GM18861 (cell line): ENCODE data around the gene TMEM108.
A peak's percentile ranks its signal among the peaks of the same experiment; 100 is the strongest.

Source experiments
- ATAC-seq: cut with Tn5 transposase; IDR thresholded peaks from one replicate; pipeline ENCODE4 v1.9.1; 2021; ENCODE audit not compliant: unreplicated experiment

Gene TMEM108

DNA sequence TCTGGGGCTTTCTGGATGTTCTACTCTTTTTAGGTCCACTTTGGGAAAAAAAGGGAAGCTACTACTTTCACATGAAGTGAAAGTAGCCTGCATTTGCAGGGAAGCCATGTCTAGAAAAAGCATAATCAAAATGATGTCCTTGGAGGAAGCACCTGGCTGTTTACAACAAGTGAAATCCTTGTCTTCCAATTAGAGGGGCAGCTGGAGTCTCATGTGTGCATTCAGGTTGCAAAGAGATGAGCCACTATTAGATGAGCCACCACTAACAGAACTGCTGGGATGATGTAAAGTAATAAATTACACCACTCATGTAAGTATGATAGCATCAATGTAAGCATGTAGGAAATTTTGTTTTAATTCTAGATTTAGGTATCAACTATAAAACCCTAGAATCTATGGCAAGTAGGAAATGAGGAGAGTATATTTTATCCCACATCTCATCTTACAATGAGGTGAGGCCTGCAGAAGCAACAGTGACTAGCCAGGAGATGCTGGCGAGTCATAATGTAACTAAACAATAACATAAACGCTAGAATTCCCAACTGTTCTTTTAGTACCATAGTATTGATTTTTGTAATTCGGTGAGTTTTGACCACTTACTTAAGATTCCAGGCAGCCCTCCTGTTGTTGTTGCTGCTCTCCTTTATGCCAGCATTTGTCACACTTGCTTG is 75.9 kb downstream of the TMEM108 start:
- no peak for ATAC-seq

GRCh38 chr3:133115176-133115575 is 77.0 kb downstream of the TMEM108 start:
- ATAC-seq: no peak

DNA sequence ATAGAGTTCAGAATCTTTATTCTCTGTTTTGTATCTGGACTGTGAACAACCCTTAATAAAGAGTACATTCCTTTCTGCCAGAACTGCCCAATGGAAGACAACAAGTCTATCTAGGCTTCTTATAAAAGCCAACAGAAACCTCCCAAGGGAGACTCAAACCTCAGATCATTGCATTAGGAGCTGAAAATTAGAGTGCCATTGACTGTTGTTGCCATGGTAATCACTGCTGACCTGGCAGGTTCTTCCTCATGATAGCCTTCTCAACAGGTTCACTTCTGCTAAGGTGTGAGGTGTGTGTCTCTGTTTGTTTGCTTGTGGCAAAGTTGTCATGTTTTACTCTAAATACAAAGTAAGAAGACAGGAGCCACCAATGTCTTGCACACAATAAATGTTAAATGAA is 79.2 kb downstream of the TMEM108 start:
- no peak for ATAC-seq

- ATAC-seq: no peak
Observed at GRCh38 chr3:133119176-133119575, 81.0 kb downstream of the TMEM108 start.

DNA sequence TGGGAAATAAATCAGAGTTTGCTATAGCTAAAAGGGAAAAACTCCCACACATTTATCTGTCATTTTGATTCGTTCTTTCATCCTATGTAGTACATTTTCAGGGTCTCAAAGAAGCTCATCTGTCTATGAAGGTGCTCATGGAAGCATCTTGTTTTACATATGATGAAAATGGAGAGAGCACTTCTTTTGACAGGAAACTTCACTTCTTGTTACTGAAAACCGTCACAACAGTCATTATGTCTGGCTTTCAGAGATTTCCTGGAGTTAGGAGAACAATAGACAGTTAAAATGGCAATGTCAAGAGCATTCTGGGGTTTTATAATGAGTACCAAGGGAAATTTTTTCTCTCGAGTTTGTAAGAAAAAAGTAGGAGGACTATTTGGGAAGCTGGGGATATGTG is 83.3 kb downstream of the TMEM108 start:
- no peak for ATAC-seq

- ATAC-seq: no peak
Observed at GRCh38 chr3:133123636-133124035, 85.4 kb downstream of the TMEM108 start.

- ATAC-seq: no peak
Observed at GRCh38 chr3:133124511-133124910, 86.3 kb downstream of the TMEM108 start.

DNA sequence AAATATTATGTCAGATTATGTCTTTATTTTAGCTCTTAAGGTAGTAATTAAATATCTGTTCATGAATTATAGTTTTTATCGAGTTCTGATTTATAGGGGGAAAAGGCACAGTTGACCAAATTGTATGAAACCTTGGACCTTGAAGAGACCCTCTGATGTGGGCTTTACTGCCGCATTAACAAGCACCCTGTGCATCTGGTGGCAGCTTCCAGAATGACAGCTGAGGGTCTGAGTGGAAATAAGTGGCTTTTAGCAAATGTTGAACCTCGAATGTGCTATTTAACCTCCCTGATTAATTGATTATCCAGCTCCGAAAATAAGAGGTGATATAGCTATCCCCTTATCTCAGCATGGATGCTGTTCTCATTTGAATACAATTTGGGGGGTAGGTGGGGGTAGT is 87.0 kb downstream of the TMEM108 start:
- no peak for ATAC-seq

DNA sequence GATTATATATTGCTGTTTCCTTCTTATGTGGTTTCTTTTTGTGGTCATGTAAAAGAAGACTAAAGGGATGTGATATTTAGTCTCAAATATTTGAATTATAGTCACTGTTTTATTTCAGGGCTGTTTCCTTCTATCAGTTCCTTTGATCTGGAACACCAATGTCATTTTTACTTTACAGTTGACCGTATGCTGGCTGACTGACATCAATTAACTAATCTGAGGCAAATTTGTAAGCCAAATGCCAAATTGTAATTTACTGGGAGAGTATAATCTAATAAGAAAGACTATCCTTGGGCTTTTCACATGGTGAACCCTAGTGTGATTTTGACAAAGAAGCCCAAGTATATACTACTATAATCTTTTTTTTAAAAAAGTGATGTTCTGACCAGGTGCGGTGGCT is 87.6 kb downstream of the TMEM108 start:
- no peak for ATAC-seq

DNA sequence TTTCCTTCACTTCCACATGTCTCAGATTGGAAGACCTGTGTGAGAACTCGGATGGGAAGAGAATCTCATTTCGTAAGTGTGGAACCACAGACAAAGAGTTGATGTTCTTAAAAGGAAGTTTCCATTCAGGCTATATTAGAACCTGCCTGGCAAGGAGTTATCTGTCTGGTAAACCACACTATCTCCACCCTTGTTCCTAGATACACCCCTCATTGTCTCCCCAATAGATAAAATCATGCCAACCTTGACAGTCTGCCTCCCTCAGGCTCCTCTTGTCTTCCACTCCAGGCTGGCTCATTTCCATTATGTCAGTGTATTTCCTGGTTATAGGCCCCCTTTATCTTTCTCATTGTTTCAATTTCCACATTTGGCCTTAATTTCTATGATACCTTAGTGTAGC is 89.2 kb downstream of the TMEM108 start:
- no peak for ATAC-seq

DNA sequence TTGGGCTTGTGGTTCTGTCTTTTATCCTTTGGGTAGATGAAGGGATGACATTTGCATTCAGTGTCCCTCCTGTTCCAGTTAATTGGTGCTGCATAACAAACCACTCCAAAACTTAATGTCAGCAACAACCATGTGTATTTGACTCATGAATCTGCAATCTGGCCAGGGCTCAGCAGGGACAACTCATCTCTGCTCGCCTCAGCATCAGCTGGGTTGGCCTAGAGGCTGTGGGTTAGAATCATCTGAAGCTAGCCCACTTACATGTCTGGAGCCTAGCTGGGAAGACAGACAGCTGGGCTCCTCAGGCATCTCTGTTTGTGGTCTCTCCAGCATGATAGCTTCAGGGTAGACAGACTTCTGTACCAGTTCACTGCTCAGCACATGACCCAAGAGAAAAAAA is 92.0 kb downstream of the TMEM108 start:
- ATAC-seq: no peak

DNA sequence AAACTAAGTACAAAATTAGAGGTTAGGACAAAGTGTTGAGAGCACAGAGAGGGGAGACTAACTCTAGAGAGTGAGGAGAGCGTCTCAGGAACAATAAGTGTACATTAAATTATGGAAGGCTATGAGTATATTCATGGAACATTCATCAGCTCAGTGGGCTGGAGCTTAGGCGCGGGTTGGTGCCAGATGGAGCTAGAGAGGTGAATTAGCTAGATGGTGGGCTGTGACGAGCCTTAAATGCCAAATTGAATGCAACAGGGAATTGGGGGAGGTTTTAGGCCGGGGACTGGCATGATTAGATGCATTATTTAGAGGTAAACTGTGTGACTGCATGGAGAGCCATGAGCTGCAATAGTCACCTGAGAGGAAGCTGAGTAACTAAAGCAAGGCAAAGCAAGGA is 97.1 kb downstream of the TMEM108 start:
- no peak for ATAC-seq

GRCh38 chr3:133136114-133137041 is 98.2 kb downstream of the TMEM108 start:
- ATAC-seq: peak; percentile 52

DNA sequence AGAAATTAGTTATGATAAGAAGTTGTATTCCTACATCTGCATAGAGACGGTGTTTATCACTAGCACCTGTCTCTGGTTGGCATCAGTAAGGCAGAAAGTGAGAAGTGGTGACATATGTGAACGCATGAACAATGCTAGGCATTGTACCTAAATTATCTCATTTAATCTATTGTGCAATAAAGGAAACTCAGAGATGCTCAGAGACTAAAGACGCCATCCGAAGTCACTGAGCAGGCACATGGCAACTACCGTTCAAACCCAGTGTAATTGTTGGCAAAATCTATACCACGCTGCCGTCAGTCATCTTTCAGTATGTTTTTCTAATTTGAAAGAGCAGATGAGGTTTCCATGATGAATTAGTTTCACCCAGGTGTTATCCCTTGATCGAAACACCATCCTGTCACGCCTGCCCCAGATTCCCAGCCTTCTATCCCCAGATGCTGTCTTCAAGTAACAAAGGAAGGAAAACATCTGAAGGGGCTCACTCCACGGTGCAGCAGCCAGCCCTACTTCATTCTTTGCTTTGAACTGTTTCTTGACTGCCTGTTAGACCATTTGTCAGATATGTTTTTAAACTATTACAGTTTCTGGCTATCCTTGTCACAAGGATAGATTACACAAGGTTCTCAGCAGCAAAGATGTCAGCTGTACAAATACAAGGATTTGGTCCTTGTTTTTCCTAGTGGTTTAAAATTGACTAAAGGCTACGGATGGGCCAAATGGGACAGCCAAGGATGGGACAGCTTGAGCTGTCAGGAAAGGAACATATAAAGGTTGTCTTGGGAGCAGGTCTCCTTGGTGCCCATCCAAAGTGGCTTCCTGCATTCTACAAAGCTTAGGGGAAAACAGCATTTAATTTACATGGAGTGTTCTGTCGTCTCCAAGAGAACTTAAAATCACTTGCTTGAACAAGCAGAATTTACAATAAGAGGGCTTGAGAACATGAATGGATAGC is 99.1 kb downstream of the TMEM108 start:
- ATAC-seq: no peak

- ATAC-seq: peak; percentile 87
Observed at GRCh38 chr3:133138017-133138416, 99.8 kb downstream of the TMEM108 start.

DNA sequence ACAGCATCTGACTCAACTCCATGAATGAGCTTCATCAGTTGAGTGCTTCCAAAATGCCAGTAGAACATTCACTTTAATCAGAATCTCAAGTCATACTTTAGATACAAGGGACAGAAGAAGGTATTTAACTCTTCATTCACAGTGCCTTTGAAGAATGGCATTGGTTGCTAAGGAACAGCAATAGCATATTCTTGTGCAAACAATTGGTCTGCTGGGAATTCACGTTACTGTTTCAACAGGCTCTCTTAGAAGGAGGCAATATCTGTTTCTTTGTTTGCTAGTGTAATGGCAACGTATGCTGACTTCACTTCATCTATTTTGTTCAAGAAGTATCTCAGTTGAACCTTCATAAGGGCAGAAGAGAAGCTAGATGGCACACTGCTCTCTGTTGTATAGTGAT is 113.9 kb downstream of the TMEM108 start:
- no peak for ATAC-seq

DNA sequence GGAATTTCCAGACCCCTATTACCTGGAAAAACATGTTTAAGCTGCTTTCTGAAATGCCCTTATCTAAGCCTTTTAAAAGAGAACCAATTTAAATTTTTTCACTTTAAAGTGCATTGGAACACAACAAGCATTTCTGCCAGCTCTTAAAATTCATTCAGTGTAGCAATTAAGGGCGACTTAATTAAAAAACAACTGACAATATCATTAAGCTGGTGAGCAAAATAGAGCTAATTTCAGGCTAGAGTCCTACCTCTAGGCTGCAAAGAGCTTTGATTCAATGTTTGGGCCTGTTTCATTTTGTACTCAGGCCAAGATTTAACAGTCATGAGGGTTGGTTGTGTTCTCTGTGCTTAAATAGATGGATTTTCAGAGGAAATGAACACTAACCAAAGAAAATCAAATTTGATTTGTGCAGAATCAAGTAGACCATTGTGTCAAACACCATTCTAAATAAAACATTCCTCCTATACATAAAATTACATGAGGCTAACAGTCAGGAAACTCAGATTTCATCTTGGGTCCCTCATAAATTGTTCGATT is 114.6 kb downstream of the TMEM108 start:
- ATAC-seq: no peak

- no peak for ATAC-seq
Observed at GRCh38 chr3:133153382-133153781, 115.2 kb downstream of the TMEM108 start.

GRCh38 chr3:133157716-133158115 is 119.5 kb downstream of the TMEM108 start:
- no peak for ATAC-seq

DNA sequence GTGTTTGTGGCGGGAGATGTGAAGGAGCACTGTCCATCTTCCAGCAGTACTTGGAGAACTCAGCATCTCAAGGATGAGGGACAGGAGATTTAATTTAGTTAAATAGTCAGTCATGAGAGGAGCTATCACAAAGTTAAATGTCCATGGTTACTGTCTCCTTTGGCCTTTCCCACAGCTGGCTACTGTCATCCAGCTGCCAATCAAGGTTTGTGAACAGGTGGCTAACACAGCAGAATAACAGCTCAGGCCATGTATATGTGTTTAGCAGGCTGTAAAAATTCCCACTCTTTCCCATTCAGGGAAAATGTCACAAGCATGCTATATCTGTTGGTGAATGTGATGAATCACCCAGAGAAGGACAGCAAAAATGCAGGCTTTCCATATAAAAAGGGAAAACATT is 120.5 kb downstream of the TMEM108 start:
- no peak for ATAC-seq
